Transverse colon (tissue), 4 donors: Measurements from ENCODE around the gene SPEM2. TPM values are rescaled to one million over a fixed set of nuclear protein-coding genes. Genes with fewer than 3 reads are reported as not detected.
A peak's percentile ranks its signal among the peaks of the same experiment; 100 is the strongest.

Experiments
- DNase-seq: peaks from one replicate; pipeline ENCODE4 v3.0.0-alpha.2; 2019
- H3K27ac ChIP-seq, 4 donors: fragments of 200-600 bp; sonication (generic); 2 replicates each; pipeline ENCODE4 v1.5.1; 2016 to 2018; ENCODE audit warnings: inconsistent platforms in 4 of 4
- H3K27me3 ChIP-seq: fragments of 200-600 bp; sonication (generic); 2 replicates; pipeline ENCODE4 v1.5.1; 2017; ENCODE audit warnings: inconsistent platforms
- H3K36me3 ChIP-seq, 4 donors: fragments of 200-600 bp; sonication (generic); 2 replicates each; pipeline ENCODE4 v1.5.1; 2017 to 2019; ENCODE audit warnings: inconsistent platforms in 4 of 4
- H3K4me1 ChIP-seq, 4 donors: fragments of 200-600 bp; sonication (generic); 2 replicates each; pipeline ENCODE4 v1.5.1; 2017 to 2020; ENCODE audit warnings: inconsistent platforms in 4 of 4
- H3K4me3 ChIP-seq, 4 donors: fragments of 200-600 bp; sonication (generic); 1 replicate in 1 of 4; 2 replicates in 3 of 4; pipeline versions ENCODE4 v1.5.1 to v1.6.1; 2017 to 2019; ENCODE audit warnings: inconsistent platforms in 4 of 4
- H3K9me3 ChIP-seq, 2 donors: fragments of 200-600 bp; sonication (generic); 2 replicates each; pipeline ENCODE4 v1.5.1; 2017 to 2019; ENCODE audit warnings: inconsistent platforms in 2 of 2
- EP300 ChIP-seq: sonication (generic); formaldehyde crosslinking; IDR thresholded peaks from one replicate; pipeline ENCODE4 v1.6.1; 2017; ENCODE audit warnings: antibody characterized with exemption, low read depth
- POLR2A ChIP-seq: fragments of 450-650 bp; IDR thresholded peaks from one replicate; pipeline ENCODE4 v1.6.1; 2016; ENCODE audit warnings: antibody characterized with exemption, mild to moderate bottlenecking, moderate library complexity
- POLR2AphosphoS5 ChIP-seq, 3 donors: sonication (generic); formaldehyde crosslinking; IDR thresholded peaks; one replicate each; pipeline ENCODE4 v1.6.1; 2016; ENCODE audit warnings: antibody characterized with exemption in 3 of 3
- WGBS, 2 donors: methylation state at CpG; one replicate each; pipeline ENCODE4 v1.1.5; 2018; ENCODE audit warnings: low coverage in 1 of 2; 5-methylcytosine and 5-hydroxymethylcytosine counted together
- in situ Hi-C, 4 donors: fragments of 200-750 bp; cut with MboI; loops; one replicate each; pipeline versions ENCODE4 v1.15.0 to v1.15.1; 2017; ENCODE audit warnings: low sequenced_read_pairs in 3 of 4, low pct_ligation_motif_present in 1 of 4, low pct_unique_long_range_greater_than_20kb in 1 of 4
- intact Hi-C: fragments of 100-400 bp; cut with DNase I; formaldehyde crosslinking; loops from one replicate; pipeline ENCODE4 v1.15.1; 2023; ENCODE audit warnings: low total_unique reads
- total RNA-seq, 4 donors: library from RNA; depleted of rRNA; stranded (reverse); fragments of >200 nt; gene quantifications; one replicate each; pipeline ENCODE4 v1.1.0, GENCODE V29; 2016
- TF ChIP-seq, protein P1 (sequence below), 5 experiments: fragments of 200-600 bp in 3 of 5; fragments of 450-650 bp in 2 of 5; sonication (generic) in 3 of 5; IDR thresholded peaks; 1 replicate in 2 of 5; 2 replicates in 3 of 5; pipeline ENCODE4 v1.5.1; 2016 to 2017; ENCODE audit warnings: antibody characterized with exemption in 5 of 5, inconsistent platforms in 3 of 5, mild to moderate bottlenecking in 2 of 5, moderate library complexity in 1 of 5

SPEM2 gene
- total RNA-seq, 4 donors from 2014 or later = not detected

DNA sequence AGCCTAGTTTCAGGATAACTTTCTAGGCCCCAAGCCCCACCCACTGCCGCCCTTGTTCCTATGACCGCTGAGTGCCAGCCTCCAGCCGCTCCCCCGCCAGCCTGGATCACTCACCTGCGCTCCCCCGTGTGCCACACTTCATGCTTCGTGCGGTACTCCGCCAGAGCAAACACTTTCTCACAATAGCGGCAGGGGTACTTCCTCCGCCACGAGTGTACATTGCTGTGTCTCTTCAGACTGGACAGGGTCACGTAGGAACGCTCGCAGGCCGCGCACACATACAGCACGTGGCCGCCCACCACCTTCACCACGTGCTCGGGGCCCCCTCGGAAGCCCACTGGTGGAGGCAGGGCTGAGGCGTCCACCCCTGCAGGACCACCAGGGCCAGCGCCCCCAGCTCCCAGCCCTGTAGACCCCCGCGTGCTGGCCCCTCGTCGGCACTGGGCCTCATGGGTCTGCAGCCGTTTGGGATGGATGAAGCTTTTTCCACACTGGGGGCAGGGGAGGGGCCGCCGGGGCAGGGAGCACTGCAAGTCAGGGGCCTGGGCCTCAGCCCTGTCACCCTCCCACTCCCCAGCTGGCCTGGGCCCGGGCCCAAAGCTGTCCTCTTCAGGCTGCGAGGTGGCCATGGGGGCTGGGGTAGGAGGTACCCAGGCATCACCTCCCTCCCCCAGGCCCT, 40.3 kb downstream of the SPEM2 start:
- WGBS, 2 donors = 89% methylated on average over 32 of the region's 33 CpGs; no CpG with 5 or more reads in 1 of the 2 donors
- DNase-seq = no peak
- intact Hi-C loops (no loop called here), in situ Hi-C loops (no loop called here)
- no peaks in the 10 kb centered on the region for H3K36me3 ChIP-seq
- H3K9me3 ChIP-seq = no peaks in the 10 kb centered on the region
- H3K27me3 ChIP-seq = no peaks in the 10 kb centered on the region
- H3K27ac ChIP-seq = peak overlapping the region in 3 of 4 donors; percentile 45 to 54 (median 53)
- peaks cover 0 to 15% (median 8%) of the 10 kb centered on the region in 4 donors for H3K4me1 ChIP-seq
- TF ChIP-seq POLR2A (no peak), EP300 (no peak), POLR2AphosphoS5 (IDR thresholded peaks at IDR 0.05) (no peak)
- TF ChIP-seq, protein P1, sequence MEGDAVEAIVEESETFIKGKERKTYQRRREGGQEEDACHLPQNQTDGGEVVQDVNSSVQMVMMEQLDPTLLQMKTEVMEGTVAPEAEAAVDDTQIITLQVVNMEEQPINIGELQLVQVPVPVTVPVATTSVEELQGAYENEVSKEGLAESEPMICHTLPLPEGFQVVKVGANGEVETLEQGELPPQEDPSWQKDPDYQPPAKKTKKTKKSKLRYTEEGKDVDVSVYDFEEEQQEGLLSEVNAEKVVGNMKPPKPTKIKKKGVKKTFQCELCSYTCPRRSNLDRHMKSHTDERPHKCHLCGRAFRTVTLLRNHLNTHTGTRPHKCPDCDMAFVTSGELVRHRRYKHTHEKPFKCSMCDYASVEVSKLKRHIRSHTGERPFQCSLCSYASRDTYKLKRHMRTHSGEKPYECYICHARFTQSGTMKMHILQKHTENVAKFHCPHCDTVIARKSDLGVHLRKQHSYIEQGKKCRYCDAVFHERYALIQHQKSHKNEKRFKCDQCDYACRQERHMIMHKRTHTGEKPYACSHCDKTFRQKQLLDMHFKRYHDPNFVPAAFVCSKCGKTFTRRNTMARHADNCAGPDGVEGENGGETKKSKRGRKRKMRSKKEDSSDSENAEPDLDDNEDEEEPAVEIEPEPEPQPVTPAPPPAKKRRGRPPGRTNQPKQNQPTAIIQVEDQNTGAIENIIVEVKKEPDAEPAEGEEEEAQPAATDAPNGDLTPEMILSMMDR (IDR thresholded peaks at IDR 0.05) = no peak
- no peak overlapping the region for H3K4me3 ChIP-seq

DNA sequence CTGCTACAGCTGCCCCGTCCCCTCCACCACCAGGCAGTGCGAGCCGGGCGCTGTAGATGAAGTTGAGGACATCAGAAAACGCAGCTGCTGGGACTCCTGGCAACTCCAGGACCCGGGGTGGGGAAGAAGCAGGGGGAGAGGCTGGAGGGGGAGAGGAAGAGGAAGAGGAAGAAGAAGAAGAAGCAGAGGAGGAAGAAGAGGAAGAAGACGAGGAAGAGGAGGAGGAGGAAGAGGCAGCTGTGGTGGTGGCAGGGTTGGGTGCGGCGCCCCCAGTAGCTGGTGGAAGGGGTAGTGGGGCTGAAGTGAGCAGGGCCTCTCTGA, 40.9 kb downstream of the SPEM2 start:
- intact Hi-C loops = no loop called here
- no peaks in the 10 kb centered on the region for H3K27me3 ChIP-seq
- H3K4me1 ChIP-seq = peaks cover 0 to 15% (median 8%) of the 10 kb centered on the region in 4 donors
- WGBS, 2 donors = 85 to 87% methylated on average over 4 to 9 of the region's 9 CpGs
- DNase-seq = no peak
- in situ Hi-C loops = no loop called here
- H3K4me3 ChIP-seq = no peak overlapping the region
- H3K9me3 ChIP-seq = no peaks in the 10 kb centered on the region
- TF ChIP-seq POLR2AphosphoS5 (IDR thresholded peaks at IDR 0.05) (no peak), EP300 (no peak), POLR2A (no peak)
- TF ChIP-seq, protein P1 (IDR thresholded peaks at IDR 0.05) = no peak
- peak overlapping the region; percentile 44 to 54 (median 49) for H3K27ac ChIP-seq
- H3K36me3 ChIP-seq = no peaks in the 10 kb centered on the region

DNA sequence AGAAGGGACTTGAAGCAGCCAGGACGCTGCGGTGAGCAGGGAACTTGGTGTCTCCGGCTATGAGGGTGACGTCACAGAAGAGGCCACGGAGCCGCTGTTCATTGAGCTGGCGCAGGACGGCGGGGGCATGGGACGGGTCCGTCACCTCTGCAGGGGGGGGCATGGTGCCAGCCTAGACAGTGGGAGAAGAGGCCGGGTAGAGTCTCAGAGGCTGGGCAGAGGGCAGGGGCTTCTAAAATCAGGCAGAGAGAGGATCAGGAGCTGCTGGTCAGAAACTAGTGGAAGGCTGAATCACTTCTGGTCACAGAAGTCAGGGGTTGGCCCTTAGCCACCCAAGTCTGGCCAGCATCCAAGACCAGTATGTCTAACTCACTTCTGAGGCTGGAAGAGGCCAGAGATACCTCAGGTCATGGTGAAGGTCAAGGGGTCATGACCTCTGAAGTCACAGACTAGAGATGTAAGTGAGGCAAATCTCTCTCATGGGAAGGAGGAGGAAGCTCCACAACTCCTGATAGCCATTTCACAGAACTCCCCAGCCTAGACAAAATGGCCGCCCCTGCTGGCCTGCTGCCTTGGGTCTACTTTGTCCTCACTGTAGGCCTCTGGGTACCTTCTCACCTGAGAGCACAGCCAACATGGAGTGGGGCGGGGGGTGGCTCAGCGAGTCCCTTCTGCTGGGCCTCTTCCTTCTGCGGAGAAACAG, 41.4 kb downstream of the SPEM2 start:
- no peaks in the 10 kb centered on the region for H3K27me3 ChIP-seq
- peak overlapping the region; percentile 44 to 54 (median 49) for H3K27ac ChIP-seq
- DNase-seq = peak; percentile 45
- H3K36me3 ChIP-seq = no peaks in the 10 kb centered on the region
- WGBS, 2 donors = 81% methylated on average over 16 of the region's 16 CpGs; no CpG with 5 or more reads in 1 of the 2 donors
- in situ Hi-C loops = no loop called here
- H3K9me3 ChIP-seq = no peaks in the 10 kb centered on the region
- intact Hi-C loops = no loop called here
- TF ChIP-seq POLR2AphosphoS5 (IDR thresholded peaks at IDR 0.05) (no peak), EP300 (no peak), POLR2A (no peak)
- TF ChIP-seq, protein P1 (IDR thresholded peaks at IDR 0.05) = no peak
- H3K4me3 ChIP-seq = no peak overlapping the region
- peaks cover 0 to 17% (median 9%) of the 10 kb centered on the region in 4 donors for H3K4me1 ChIP-seq

DNA sequence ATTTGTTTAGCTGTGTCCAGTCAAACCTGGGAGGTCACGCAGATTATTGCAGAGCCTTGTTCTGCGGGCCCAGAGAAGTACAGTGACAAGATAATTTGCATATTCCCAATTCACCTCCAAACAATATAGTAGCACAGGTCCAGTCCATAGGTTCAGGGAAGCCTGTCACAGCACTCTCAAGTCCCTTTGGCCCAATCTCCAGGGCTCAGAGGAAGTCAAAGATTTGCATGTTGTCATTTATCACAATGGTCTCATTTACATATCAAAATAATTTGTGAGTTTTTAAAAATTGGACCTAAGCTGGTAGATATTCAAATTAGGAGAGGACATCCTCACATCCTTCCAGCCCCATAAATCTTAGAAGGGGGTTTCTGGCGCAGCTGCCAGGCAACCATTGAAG, 42.1 kb downstream of the SPEM2 start:
- in situ Hi-C loops (no loop called here), intact Hi-C loops (no loop called here)
- Histone ChIP-seq H3K27ac (peak overlapping the region; percentile 44 to 54 (median 49)), H3K36me3 (no peaks in the 10 kb centered on the region), H3K4me1 (peaks cover 0 to 22% (median 9%) of the 10 kb centered on the region in 4 donors), H3K9me3 (no peaks in the 10 kb centered on the region), H3K27me3 (no peaks in the 10 kb centered on the region), H3K4me3 (no peak overlapping the region)
- DNase-seq = no peak
- TF ChIP-seq, protein P1 (IDR thresholded peaks at IDR 0.05) = no peak
- no peak for TF ChIP-seq POLR2AphosphoS5 (IDR thresholded peaks at IDR 0.05)
- WGBS, 2 donors = 96% methylated on average over 3 of the region's 3 CpGs; no CpG with 5 or more reads in 1 of the 2 donors
